Caki2 (cell line): ENCODE data around the gene ANXA8L1. TPM values are rescaled to one million over a fixed set of nuclear protein-coding genes. Genes with fewer than 3 reads are reported as not detected.
"Not testable (repeated sequence)": the region's sequence is repeated elsewhere in the genome, so short reads cannot be mapped to it uniquely, and the experiment has no call there.

Experiments used
- DNase-seq: peaks from one replicate; pipeline ENCODE4 v3.0.0-alpha.2; 2015; ENCODE audit warnings: low read depth
- in situ Hi-C: cut with HindIII; loops from 2 replicates; pipeline ENCODE4 v1.10.0; 2016; ENCODE audit warnings: low sequenced_read_pairs, low pct_unique_long_range_greater_than_20kb, mixed read lengths
- total RNA-seq: library from RNA; depleted of rRNA; stranded (reverse); fragments of >200 nt; shearing (Covaris generic); gene quantifications from 2 replicates; pipeline ENCODE4 v1.2.3, GENCODE V29; 2014; ENCODE audit warnings: low replicate concordance; rRNA removed

Gene ANXA8L1
- total RNA-seq: not detected in 2 replicates

GRCh38 chr10:46375406-46375805 is at the start of gene ANXA8L1:
ANXA8L1 (plus strand) TSS chr10:46375776; CDS start chr10:46375852, 76 bp downstream.
- DNase-seq, in situ Hi-C loops: not testable (repeated sequence)

GRCh38 chr10:46326066-46326465 is 49.5 kb upstream of the ANXA8L1 start:
- no peak for DNase-seq
- in situ Hi-C loops: no loop called here

- DNase-seq: no peak
These were observed 48.6 kb upstream of the ANXA8L1 start for GRCh38 chr10:46326971-46327370.

GRCh38 chr10:46327685-46328084 is 47.9 kb upstream of the ANXA8L1 start:
- in situ Hi-C loops: no loop called here
- DNase-seq: no peak

More at GRCh38 chr10:46326971-46327370, 48.6 kb upstream of the ANXA8L1 start:
- in situ Hi-C loops: no loop called here

GRCh38 chr10:46328853-46329689 is 46.5 kb upstream of the ANXA8L1 start:
- in situ Hi-C loops: no loop called here

GRCh38 chr10:46329690-46330016 is 45.9 kb upstream of the ANXA8L1 start:
- no peak for DNase-seq
- in situ Hi-C loops: no loop called here

More at GRCh38 chr10:46328853-46329689, 46.5 kb upstream of the ANXA8L1 start:
- DNase-seq: no peak

- no peak for DNase-seq
- in situ Hi-C loops: no loop called here
These were observed 44.7 kb upstream of the ANXA8L1 start for GRCh38 chr10:46330894-46331293.

- in situ Hi-C loops, DNase-seq: not testable (repeated sequence)
These were observed 10.1 kb upstream of the ANXA8L1 start for GRCh38 chr10:46365484-46365883.

GRCh38 chr10:46367209-46367608 is 8.4 kb upstream of the ANXA8L1 start:
- DNase-seq, in situ Hi-C loops: not testable (repeated sequence)

- DNase-seq, in situ Hi-C loops: not testable (repeated sequence)
These were observed 7.8 kb upstream of the ANXA8L1 start for GRCh38 chr10:46367666-46368240.

- in situ Hi-C loops, DNase-seq: not testable (repeated sequence)
These were observed 6.6 kb upstream of the ANXA8L1 start for GRCh38 chr10:46368956-46369355.

GRCh38 chr10:46374410-46374809 is 1.2 kb upstream of the ANXA8L1 start:
- in situ Hi-C loops, DNase-seq: not testable (repeated sequence)

- in situ Hi-C loops, DNase-seq: not testable (repeated sequence)
These were observed 1.4 kb downstream of the ANXA8L1 start for GRCh38 chr10:46377022-46377421.

GRCh38 chr10:46377651-46378050 is 2.1 kb downstream of the ANXA8L1 start:
- DNase-seq, in situ Hi-C loops: not testable (repeated sequence)

- DNase-seq, in situ Hi-C loops: not testable (repeated sequence)
These were observed 2.5 kb downstream of the ANXA8L1 start for GRCh38 chr10:46378108-46378507.

- DNase-seq, in situ Hi-C loops: not testable (repeated sequence)
These were observed 3.8 kb downstream of the ANXA8L1 start for GRCh38 chr10:46379233-46379848.

GRCh38 chr10:46385858-46386257 is 10.3 kb downstream of the ANXA8L1 start:
- DNase-seq, in situ Hi-C loops: not testable (repeated sequence)

- in situ Hi-C loops, DNase-seq: not testable (repeated sequence)
These were observed 11.1 kb downstream of the ANXA8L1 start for GRCh38 chr10:46386694-46387093.
